ENCODE results near the gene RSAD2. TPM values are rescaled to one million over a fixed set of nuclear protein-coding genes. Genes with fewer than 3 reads are reported as not detected.

RSAD2 gene
- total and polyA plus RNA-seq, 2 donors (not counting 1 experiment from before 2014, with no cell fraction given) = 0.81 to 1.5 TPM

DNA sequence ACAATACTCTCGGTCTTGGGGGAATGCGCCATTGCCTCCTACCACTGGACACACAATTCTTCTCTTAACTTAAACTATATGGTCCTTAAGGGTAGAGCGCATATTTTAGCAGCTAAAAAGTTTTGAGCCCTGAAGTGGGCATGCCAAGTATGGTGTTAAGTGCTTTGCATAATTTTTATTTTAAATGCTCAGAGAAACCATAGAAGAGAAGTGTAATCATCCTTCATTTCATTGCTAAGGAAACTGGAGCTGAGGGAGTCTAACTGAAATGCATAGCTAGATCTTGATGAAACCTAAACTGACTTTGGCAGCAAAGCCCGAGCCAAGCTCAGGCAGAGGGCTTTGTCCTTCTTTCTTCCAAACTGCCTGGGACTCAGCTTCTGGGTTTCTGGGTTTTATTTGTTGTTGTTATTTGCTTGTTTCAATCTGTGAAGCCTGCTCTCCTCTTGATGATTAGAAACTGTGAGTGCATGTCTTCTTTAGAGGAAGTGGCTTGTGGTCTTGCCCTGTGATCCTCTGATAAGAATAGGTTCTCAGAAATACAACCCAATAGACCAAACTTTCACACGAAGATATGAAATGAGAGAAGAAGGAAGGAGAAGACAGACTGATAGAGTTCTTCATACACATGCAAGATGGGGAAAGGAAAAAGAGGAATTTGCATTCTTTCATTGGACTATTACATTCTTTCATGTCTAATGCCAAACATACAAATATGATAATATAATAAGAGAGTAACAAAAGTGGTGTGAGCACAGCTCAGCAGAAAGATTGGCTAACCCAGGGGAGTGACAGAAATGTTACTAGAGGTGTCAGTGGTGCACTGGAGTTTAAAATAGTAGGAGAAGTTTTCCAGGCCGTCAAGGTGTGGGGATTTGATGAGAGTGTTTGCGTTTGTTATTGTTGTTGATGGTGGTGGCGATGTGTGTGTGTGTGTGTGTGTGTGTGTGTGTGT is 32.1 kb downstream of the RSAD2 start:
- peak; percentile 58 for DNase-seq

More for the DNA sequence above, 32.1 kb downstream of the RSAD2 start:
- Mint-ChIP-seq H3K9me3 (ENCODE audit: insufficient read depth) (no peaks in the 10 kb centered on the region), H3K27me3 (no peaks in the 10 kb centered on the region), H3K4me1 (peaks cover 27% of the 10 kb centered on the region), H3K27ac (peak overlapping the region; percentile 11), H3K4me3 (peak overlapping the region; percentile 35)
- Histone ChIP-seq H3K27ac (ENCODE audit: low read length in 2 of 2) (peak overlapping the region in 1 of 2 donors; percentile 7), H3K4me2 (replicated peaks; ENCODE audit: low read depth, low read length, poor library complexity, severe bottlenecking) (peak overlapping the region; percentile 58), H3K36me3 (replicated peaks in 1 of 2; ENCODE audit: control extremely low read depth in 1 of 2, control insufficient read depth in 1 of 2, extremely low read depth in 1 of 2, insufficient read depth in 2 of 2, low read length in 1 of 2) (no peaks in the 10 kb centered on the region), H3K27me3 (replicated peaks in 1 of 4; ENCODE audit: control extremely low read depth in 1 of 4, control insufficient read depth in 3 of 4, insufficient read depth in 4 of 4, low read length in 3 of 4) (peaks cover 0 to under 1% (median 0%) of the 10 kb centered on the region in 4 experiments), H2AFZ (ENCODE audit: insufficient read depth, low read depth, low read length, poor library complexity, severe bottlenecking) (peak overlapping the region; percentile 9), H3K79me2 (ENCODE audit: control insufficient read depth, insufficient read depth, low read length) (no peaks in the 10 kb centered on the region), H4K20me1 (ENCODE audit: control insufficient read depth, insufficient read depth, low read length, poor library complexity, severe bottlenecking) (no peaks in the 10 kb centered on the region), H3K9me3 (ENCODE audit: control extremely low read depth in 1 of 3, control insufficient read depth in 2 of 3, insufficient read depth in 1 of 3, low read length in 2 of 3) (peaks cover 0 to 3% (median 0%) of the 10 kb centered on the region in 3 donors), H3K4me1 (ENCODE audit: control insufficient read depth in 2 of 2, insufficient read depth in 2 of 2, low read length in 2 of 2) (peaks cover 24 to 26% of the 10 kb centered on the region in 2 donors), H3K4me3 (ENCODE audit: control extremely low read depth in 1 of 5, extremely low read depth in 1 of 5, insufficient read depth in 1 of 5, low read depth in 2 of 5, low read length in 4 of 5) (peak overlapping the region in 1 of 5 experiments; percentile 3), H3K9ac (ENCODE audit: low read length) (peak overlapping the region; percentile 17)
- intact Hi-C loops (cut with micrococcal nuclease) = loop anchor here (10.0 kb wide), 1 partner anchor 1775 kb away; the partner anchor contains the start of gene ID2
- TF ChIP-seq, protein P1, sequence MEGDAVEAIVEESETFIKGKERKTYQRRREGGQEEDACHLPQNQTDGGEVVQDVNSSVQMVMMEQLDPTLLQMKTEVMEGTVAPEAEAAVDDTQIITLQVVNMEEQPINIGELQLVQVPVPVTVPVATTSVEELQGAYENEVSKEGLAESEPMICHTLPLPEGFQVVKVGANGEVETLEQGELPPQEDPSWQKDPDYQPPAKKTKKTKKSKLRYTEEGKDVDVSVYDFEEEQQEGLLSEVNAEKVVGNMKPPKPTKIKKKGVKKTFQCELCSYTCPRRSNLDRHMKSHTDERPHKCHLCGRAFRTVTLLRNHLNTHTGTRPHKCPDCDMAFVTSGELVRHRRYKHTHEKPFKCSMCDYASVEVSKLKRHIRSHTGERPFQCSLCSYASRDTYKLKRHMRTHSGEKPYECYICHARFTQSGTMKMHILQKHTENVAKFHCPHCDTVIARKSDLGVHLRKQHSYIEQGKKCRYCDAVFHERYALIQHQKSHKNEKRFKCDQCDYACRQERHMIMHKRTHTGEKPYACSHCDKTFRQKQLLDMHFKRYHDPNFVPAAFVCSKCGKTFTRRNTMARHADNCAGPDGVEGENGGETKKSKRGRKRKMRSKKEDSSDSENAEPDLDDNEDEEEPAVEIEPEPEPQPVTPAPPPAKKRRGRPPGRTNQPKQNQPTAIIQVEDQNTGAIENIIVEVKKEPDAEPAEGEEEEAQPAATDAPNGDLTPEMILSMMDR (IDR thresholded peaks at IDR 0.05) = no peak
- TF ChIP-seq EZH2 (IDR thresholded peaks at IDR 0.05; ENCODE audit: borderline replicate concordance, insufficient read depth, low read depth, low read length, poor library complexity, severe bottlenecking) = no peak
- peak; percentile 76 for ATAC-seq (ENCODE audit: low read depth)
- 30% methylated on average over 3 of the region's 8 CpGs for WGBS (ENCODE audit: insufficient coverage)
- POLR2A ChIA-PET = no interaction called here
- CTCF ChIA-PET = interaction anchor here (0.6 to 1.1 kb wide), 2 partner anchors 9 to 86 kb away, joined by 3 to 4 read pairs; no protein-coding TSS in a partner anchor
